AG20443 (cell line): ENCODE results near the gene IL22RA2.
"Not testable (repeated sequence)": the region's sequence is repeated elsewhere in the genome, so short reads cannot be mapped to it uniquely, and the experiment has no call there.

ENCODE experiments used
- DNase-seq: peaks from one replicate; pipeline ENCODE4 v3.0.0; 2012; ENCODE audit warnings: low spot score, mixed read lengths

Gene IL22RA2, protein sequence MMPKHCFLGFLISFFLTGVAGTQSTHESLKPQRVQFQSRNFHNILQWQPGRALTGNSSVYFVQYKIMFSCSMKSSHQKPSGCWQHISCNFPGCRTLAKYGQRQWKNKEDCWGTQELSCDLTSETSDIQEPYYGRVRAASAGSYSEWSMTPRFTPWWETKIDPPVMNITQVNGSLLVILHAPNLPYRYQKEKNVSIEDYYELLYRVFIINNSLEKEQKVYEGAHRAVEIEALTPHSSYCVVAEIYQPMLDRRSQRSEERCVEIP

GRCh38 chr6:137173501-137173900 lies at the start of gene IL22RA2:
TSS of gene IL22RA2 (minus strand) at chr6:137173644. CDS start at chr6:137161749, 11,895 bp downstream.
- DNase-seq = no peak

DNA sequence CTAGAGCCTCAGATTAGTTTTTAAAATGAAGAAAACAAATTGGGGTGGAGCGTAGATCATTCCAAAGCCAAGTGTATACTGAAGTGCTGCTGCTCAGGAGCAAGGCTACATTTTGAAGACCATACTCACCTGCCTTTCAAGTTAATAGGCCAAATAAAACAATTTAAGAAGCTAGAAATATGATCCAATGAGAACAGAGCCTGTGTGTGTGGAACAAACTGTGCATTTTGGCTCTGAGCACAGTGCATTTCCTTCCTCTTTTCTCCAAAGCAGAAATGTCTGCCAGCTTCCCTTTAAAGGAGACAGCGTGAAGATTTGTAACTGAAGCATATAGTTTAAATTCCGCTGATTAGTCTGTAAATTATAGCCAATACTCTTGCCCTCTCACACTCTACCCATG lies 48.9 kb upstream of the IL22RA2 start:
- no peak for DNase-seq

GRCh38 chr6:137219664-137220252 lies 46.3 kb upstream of the IL22RA2 start:
- no peak for DNase-seq

GRCh38 chr6:137218917-137219663 lies 45.6 kb upstream of the IL22RA2 start, which contains the start of gene IFNGR1:
TSS of gene IFNGR1 (minus strand) at chr6:137219385. CDS start at chr6:137219327, 58 bp downstream.
- DNase-seq = peak; percentile 97

DNA sequence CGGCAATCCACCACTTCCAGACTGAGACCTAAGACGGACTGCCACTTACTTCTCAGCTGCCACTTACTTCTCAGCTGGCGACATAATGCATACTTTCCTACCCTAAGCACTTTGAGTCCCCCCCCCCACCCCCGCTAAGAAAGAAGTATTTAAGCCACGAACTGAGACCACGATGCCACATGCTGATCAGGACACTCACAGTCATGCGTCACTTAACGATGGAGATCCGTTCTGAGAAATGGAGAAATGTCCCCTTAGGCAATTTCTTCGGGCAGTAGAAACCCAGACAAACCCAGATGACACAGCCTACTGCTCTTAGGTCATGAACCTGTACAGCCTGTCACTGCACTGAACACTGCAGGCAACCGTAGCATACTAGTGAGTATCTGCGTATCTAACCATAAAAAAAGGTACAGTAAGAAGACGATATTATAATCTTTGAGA lies 45.1 kb upstream of the IL22RA2 start:
- peak; percentile 64 for DNase-seq

DNA sequence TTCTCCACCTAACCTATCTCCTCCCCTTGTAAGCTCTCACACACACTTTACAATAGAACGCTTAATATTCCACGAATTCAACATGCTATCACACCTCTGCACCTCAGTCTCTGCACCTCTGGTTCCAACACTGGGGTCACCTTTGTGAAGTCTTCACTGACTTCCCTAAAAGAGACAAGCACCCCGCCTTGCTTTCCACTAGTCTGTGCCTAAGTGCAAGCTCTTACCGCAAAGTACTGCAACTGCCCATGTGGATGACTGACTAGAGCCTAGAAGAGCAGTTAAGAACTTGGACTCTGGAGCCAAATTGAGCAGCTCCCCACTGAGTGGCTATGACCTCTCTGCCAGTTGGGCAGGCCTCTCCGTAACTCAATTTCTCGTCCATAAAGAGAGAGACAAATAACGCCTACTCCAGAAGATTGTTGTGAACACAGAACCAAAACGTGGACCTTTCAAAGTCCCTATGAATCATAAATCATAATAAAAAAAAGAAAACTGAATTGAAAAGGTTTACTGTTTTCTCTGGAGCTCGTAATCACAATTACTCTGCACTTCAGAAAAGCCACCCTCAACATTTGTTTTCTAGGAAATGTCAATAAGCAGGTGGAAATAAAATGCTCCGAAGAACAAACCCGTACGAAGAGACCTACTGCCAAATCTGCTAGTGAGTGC lies 44.5 kb upstream of the IL22RA2 start:
- DNase-seq = peak; percentile 42

DNA sequence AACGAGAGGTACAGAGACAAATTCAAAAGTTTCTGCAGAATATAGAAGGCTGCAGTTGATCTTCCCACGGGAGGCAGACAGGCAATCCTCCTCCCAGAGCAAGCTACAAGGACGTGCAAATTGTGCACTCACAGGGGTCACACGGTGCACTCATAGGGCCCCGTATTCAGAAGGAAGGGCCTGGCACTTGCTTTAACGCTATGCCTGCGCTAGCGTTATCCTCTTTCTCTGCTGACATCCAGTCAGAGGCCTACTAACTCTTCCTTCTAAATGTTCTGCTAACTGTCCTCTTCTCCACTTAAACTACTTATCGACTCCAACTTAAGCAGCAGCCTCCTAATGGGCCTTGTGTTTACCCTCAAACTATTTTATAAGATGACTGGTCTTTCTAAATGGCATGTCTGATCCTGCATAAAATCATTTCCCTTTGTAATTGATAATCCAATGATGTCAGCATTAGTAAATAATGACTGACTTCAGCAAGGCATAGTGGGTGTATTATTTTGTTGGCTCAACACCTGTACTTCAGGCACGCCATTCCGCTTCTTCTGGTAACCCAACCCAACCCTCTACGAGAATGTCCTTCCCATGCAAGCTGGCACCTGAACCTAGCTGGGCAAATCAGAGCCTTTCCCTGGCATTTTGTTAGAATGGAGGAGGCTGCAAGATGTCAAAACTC lies 43.6 kb upstream of the IL22RA2 start:
- no peak for DNase-seq

GRCh38 chr6:137216106-137216505 lies 42.7 kb upstream of the IL22RA2 start:
- peak; percentile 30 for DNase-seq

GRCh38 chr6:137215630-137216029 lies 42.2 kb upstream of the IL22RA2 start:
- not testable (repeated sequence) for DNase-seq

DNA sequence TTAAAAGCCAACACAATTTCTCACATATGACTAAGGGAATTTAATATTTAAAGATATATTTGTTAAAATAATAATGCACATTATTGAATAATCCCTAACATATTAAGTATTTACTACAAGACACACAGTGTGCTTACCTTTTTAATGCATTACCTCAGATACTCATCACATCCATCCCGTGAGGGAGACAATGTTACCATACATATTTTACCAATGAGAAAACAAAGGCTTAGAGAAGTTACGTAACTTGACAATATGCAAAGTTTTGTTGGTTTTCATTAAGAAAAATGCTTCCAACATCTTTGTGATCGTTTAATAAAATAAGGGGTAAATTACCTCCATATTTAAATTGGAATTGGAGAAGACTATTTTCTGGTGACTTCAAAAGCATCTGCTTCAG lies 41.5 kb upstream of the IL22RA2 start:
- DNase-seq = no peak

DNA sequence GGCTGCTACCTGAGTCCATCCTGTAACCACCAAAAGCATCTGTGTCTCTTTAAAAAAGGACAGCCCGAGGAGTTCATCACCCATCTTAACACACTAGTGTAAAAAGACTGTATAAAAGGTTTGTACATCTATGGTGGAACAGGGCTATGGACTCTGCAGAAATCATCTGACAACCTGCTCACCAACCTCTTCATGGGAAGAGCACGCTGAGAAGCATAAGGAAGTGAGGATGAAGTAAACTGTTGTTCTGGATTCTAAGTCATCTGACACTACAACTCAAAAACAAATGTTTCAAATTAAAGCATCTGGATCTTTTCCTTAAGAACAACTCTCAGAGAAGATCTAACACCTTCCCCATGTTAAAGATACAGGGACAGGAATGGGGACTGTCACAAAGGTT lies 40.4 kb upstream of the IL22RA2 start:
- no peak for DNase-seq

GRCh38 chr6:137213331-137213740 lies 39.9 kb upstream of the IL22RA2 start:
- DNase-seq = no peak

GRCh38 chr6:137211910-137212309 lies 38.5 kb upstream of the IL22RA2 start:
- no peak for DNase-seq

DNA sequence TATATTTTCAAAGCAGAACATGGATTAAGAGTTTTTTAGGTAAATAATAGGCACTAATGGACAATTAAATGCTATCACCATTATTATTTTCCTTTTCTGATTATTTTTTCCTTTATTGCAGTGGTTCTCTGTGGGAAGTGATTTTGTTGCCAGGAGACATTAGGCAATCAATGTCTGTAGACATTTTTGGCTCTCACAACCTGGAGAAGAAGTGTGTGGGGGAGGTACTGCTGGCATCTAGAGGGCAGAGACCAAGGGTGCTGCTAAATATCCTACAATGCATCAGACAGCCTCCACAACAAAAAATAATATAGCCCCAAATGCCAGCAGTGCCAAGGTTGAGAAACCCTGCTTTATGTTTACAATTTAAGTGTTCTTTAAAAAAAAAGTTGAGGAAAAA lies 37.5 kb upstream of the IL22RA2 start:
- peak; percentile 37 for DNase-seq

GRCh38 chr6:137208279-137208678 lies 34.8 kb upstream of the IL22RA2 start:
- DNase-seq = no peak

DNA sequence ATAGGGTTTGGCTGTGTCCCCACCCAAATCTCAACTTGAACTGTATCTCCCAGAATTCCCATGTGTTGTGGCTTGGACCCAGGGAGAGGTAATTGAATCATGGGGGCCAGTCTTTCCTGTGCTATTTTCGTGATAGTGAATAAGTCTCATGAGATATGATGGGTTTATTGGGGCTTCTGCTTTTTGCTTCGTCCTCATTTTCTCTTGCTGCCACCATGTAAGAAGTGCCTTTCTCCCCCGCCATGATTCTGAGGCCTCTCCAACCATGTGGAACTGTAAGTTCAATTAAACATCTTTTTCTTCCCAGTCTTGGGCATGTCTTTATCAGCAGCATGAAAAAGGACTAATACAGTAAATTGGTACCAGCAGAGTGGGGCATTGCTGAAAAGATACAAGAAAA lies 34.0 kb upstream of the IL22RA2 start:
- DNase-seq = not testable (repeated sequence)

DNA sequence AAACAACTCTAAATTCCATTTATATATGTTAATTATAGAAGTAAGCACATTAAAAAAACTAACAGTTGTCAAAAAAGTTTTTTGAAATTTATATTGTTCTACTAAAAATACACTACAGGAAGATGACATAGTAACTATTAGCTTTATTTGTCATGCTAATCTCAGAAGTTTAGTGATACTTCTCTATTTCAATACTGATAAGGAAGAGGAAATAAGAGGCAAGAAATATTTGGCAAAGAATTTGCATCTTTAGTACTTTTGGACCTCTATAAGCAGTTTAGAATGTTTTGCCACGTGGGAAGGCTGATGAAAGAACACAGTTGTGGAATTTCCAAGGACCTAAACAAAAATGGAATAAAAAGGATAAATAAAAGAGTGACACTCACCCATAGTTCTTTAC lies 33.1 kb upstream of the IL22RA2 start:
- no peak for DNase-seq

DNA sequence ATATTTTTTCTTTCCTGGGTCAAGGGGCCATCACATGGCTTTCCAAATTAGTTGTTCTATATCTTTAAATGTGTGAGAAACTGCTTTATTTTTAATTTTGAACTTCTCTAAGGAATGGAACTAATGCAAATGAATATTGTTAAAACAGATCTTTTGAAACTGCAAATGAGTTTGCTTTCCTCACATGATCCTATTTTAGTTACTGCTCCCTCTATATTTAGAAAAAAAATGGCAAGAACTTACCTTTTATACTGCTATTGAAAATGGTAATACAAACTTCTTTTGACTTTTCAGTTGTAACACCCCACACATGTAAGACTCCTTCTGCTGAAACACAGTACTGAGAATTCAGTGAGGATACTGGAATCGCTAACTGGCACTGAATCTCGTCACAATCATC lies 29.8 kb upstream of the IL22RA2 start:
- DNase-seq = no peak

GRCh38 chr6:137202078-137202477 lies 28.6 kb upstream of the IL22RA2 start:
- DNase-seq = no peak

DNA sequence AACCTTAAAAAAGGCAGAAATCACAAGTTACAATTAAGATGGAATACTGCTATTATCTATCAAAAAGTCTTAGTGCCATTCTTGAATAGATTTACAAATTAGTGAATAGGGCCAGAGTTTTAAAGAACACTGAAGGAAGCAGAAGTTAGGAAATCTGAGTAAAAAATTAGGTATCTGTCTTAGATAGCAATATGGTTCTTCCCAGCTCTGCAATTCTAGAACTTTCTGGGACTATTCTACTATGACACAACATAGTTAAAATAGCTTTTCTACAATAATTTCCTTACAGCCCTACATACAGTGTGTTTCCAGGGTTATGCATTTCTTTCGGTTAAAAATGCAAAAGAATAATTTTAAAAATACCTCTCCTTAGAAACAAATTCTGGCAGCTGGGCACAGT lies 27.6 kb upstream of the IL22RA2 start:
- DNase-seq = no peak

DNA sequence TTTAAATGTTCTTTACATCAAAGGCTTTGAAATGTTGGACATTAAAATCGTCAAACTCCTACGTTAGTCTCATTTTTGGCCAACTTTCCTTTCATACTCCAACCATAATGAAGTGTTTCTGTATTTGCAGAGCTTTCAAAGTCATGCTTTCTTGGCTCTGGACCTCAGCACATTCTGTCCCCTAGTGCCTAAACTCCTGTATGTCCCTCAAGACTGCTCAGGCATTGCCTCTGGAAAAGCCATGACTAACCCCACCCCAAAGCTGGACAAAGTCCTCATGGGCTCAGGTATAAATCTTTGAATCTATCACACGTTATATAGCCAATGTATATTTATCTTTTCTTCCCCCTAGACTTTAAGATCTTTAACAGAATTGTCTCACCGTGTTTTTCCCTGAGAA lies 26.8 kb upstream of the IL22RA2 start:
- DNase-seq = no peak
